NB4 (cell line): ENCODE results near the gene TOM1L2.
"Not testable (repeated sequence)": the region's sequence is repeated elsewhere in the genome, so short reads cannot be mapped to it uniquely, and the experiment has no call there.

ENCODE experiments used
- DNase-seq: peaks from one replicate; pipeline ENCODE4 v3.0.0; 2010; ENCODE audit warnings: low read depth
- H3K4me3 ChIP-seq: one replicate; pipeline ENCODE4 v1.5.1; 2011; ENCODE audit warnings: mild to moderate bottlenecking, low read depth, low read length, moderate library complexity
- CTCF ChIP-seq: IDR thresholded peaks from one replicate; pipeline ENCODE4 v1.5.1; 2012; ENCODE audit warnings: low read depth, low read length
- MAX ChIP-seq: IDR thresholded peaks from 2 replicates; pipeline ENCODE4 v1.6.1; 2011; ENCODE audit warnings: low read depth, low read length
- MYC ChIP-seq: IDR thresholded peaks from 2 replicates; pipeline ENCODE4 v1.6.1; 2011; ENCODE audit warnings: low read depth, low read length
- POLR2A ChIP-seq: IDR thresholded peaks from 2 replicates; pipeline ENCODE4 v1.6.1; 2011; ENCODE audit warnings: mild to moderate bottlenecking; ENCODE audit not compliant: insufficient read length; ENCODE audit errors: extremely low read depth

Gene TOM1L2

GRCh38 chr17:17959520-17960361 lies 12.5 kb downstream of the TOM1L2 start:
- DNase-seq = no peak
- no peak overlapping the region for H3K4me3 ChIP-seq
- TF ChIP-seq MYC (no peak), CTCF (no peak), MAX (no peak), POLR2A (no peak)

GRCh38 chr17:17958982-17959381 lies 13.2 kb downstream of the TOM1L2 start:
- no peak overlapping the region for H3K4me3 ChIP-seq
- TF ChIP-seq CTCF = no peak
- TF ChIP-seq MYC = no peak
- TF ChIP-seq MAX = no peak
- no peak for TF ChIP-seq POLR2A
- DNase-seq = no peak

- no peak overlapping the region for H3K4me3 ChIP-seq
- DNase-seq = no peak
- TF ChIP-seq MYC = no peak
- TF ChIP-seq POLR2A = no peak
- no peak for TF ChIP-seq MAX
- no peak for TF ChIP-seq CTCF
Observed at GRCh38 chr17:17957584-17957916, 14.7 kb downstream of the TOM1L2 start.

GRCh38 chr17:17955790-17956341 lies 16.3 kb downstream of the TOM1L2 start:
- not testable (repeated sequence) for DNase-seq, H3K4me3 ChIP-seq

- no peak overlapping the region for H3K4me3 ChIP-seq
- no peak for TF ChIP-seq CTCF
- TF ChIP-seq MYC = no peak
- no peak for TF ChIP-seq POLR2A
- TF ChIP-seq MAX = no peak
- no peak for DNase-seq
Observed at GRCh38 chr17:17954079-17954478, 18.1 kb downstream of the TOM1L2 start.

- no peak for DNase-seq
- TF ChIP-seq MAX (no peak), CTCF (no peak), MYC (no peak), POLR2A (no peak)
- no peak overlapping the region for H3K4me3 ChIP-seq
Observed at GRCh38 chr17:17952691-17953090, 19.5 kb downstream of the TOM1L2 start.
